ENCODE results near the gene NPEPL1.

NPEPL1 gene

DNA sequence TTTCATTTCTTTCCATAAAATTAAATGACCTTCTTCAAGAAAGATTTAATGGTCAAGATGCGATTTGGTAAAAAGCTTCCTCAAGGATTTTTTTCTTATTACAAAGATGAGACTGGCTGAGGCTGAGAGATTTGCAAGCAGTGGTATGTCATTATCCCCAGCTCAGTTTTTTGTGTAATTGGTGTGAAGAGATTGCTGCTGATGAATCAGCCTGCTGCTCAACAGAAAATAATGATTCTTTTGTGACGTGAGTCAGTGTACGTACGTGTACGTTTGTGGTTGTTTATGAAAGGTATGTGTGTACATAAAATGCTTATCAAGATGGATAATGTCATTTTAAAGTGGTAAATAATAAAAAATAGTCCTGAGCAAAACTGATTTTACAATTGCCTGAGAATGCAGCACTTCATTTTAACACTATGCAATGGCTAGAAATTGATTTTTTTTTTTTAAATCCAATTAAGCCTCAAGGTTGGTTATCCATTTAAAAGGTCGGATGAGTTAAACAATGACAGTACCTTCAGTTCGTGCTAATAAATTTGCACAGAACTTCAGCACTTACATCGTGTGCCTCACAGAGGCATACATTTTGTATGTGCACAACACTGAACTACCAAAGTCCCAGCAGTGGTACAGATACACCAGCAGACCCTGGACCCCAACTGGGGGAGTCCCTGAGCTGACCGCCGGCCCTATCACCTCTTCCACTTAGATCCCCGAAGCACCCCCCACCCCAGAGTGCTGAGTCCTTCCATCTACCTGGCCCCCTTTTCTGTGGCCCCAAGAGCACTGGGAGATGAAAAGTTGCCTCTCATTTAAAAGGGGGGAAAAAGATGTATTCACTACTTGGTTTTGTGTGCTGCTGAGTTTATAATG is 9.7 kb upstream of the NPEPL1 start:
- DNase-seq (ENCODE audit: low read depth, low spot score), result no peak

- DNase-seq (ENCODE audit: low read depth, low spot score), result no peak
Observed at GRCh38 chr20:58684291-58684690, 8.3 kb upstream of the NPEPL1 start.

DNA sequence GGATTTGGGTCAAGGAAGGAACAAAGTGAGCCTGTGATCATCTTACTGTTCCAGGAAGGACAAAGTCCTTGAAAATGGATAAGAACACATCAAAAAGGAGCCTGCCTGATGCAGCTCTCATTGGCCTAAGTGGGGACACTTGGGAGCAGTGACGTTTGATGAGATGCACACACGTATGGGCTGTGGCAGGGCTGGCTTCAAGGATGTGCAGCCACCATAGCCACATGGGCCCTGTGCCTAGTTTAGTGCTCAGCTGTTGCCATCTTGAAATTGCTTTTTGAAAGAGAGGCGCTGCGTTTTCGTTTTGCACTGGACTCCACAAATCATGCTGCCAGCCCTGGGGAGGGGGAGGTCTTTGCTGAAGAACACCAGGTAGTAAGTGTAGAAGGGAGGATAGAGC is 6.6 kb upstream of the NPEPL1 start:
- DNase-seq (ENCODE audit: low read depth, low spot score), result no peak

- DNase-seq (ENCODE audit: low read depth, low spot score), result no peak
Observed at GRCh38 chr20:58688414-58688813, 4.2 kb upstream of the NPEPL1 start.

DNA sequence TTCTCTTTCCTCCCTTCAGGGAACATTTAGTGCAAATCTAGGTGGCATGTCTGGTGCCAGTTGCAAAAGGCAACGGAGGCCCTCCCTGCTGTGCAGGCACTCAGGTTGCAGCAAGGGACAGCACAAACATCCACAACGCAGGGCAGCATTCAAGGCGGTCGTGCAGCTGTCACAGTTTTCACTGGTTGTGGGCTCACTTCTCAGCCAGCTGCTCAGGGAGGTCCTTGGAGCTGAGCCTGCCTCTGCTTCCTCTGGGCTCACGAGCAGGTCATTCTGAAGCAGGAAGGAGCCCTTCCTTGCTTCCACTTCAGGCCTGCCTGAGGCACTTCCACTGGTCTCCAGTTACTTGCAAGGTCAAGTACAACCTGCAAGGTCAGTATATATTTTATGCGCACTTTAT is 3.8 kb upstream of the NPEPL1 start:
- no peak for DNase-seq (ENCODE audit: low read depth, low spot score)

DNA sequence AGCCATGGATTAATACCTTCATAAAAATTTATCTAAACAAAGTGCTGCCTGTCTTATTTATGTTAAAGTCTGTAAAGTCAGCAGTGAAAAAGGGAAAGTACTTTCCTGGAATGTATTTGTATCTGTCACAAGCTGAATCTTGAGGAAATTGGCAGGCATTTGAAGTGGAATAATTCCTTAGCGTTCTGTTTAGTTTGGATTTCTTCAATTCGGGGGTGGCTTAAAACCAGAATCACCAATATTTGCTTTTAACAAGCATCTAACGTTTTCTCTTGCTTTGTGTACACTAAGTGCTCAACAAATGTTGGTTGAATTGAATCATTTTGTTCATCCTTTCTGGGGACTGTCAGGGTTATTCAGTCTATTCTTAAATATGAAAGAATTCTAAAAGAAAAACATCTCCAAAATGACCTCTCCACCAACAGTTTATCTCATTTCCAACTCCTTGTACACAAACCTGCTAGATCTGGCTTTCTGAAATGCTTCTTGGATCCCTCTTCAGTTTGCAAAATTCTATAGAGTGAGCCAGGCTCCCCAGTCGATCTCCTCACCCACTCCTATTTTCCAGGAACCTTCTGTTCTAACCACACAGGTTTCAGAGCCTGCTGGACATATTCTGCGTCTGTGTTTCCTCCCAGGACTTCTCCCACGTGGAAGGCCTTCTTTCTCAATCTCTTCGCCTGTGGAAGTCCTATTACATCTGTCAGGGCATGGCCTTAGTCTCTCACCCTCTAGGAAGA is 2.0 kb upstream of the NPEPL1 start:
- no peak for DNase-seq (ENCODE audit: low read depth, low spot score)

DNA sequence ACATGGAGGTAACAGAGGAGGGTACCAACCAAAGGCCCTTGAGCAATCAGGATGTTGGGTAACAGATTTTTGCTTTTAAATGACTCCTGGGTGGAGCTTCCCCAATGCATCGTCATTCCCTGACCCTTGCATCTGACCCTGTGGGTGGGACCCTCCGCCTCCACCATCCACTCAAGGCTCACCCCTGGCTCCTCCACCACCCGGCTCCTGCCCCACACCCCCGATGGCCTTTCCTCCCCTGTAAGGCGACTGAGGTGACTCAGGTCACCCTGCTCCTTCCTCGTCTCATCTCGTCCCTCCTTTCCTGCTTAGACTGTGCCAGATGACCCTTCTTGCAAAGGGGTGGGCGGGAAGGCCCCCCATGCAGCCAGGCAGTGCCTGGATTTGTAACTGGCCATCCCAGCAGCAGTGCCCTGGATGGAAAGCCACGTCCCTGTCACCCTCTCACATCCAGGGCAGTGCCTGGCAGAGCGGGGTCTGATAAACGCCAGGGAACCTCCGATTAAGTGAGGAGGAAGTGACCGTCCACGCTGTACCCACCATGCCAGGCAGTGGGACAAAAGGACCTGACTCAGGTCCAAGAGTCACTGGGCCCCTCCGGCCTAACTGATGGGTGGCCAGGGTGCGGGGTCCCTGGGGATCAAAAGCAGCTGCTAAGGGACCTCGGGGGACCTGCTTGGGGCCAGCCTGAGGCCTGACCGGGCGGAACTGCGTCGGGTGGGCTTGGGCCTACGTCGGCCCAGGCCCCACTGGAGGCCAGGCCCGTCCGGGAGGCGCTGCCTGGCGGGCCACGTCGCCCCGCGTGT is 624 bp upstream of the NPEPL1 start:
- no peak for DNase-seq (ENCODE audit: low read depth, low spot score)

GRCh38 chr20:58693226-58694006 is 816 bp downstream of the NPEPL1 start:
- no peak for DNase-seq (ENCODE audit: low read depth, low spot score)

DNA sequence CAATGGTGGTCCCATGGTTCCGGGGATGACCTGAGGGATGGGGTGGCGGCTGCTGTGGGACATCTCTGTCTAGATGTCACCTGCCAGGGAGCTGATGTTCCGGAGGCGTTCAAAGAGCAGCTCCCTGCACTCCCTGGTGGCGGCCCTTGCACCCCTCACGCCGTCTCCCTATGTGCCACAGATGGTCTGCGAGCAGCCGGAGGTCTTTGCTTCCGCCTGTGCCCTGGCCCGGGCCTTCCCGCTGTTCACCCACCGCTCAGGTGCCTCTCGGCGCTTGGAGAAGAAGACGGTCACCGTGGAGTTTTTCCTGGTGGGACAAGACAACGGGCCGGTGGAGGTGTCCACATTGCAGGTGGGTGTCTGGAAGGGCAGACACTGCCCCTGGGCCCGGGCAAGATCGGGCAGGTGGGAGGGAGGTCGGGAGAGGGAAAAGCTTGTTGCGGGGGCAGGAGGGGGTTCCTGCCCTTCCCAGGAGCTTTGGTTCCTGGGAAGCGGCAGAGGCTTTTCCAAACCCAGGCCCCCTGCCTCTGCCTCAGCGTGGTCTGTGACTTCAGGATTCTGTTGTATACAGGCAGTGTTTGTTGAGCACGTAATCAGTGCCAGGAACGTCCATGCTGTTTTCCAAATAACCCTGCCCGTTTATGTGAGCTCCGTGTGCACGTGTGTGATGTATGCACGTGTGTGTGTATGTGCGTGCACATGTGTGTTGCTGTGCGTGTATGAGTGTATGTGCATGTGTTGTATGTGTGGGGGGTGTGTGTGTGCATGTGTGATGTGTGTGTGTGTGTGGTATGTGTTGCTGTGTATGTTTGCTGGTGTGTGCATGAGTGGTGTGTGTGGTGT is 1.9 kb downstream of the NPEPL1 start:
- no peak for DNase-seq (ENCODE audit: low read depth, low spot score)

DNA sequence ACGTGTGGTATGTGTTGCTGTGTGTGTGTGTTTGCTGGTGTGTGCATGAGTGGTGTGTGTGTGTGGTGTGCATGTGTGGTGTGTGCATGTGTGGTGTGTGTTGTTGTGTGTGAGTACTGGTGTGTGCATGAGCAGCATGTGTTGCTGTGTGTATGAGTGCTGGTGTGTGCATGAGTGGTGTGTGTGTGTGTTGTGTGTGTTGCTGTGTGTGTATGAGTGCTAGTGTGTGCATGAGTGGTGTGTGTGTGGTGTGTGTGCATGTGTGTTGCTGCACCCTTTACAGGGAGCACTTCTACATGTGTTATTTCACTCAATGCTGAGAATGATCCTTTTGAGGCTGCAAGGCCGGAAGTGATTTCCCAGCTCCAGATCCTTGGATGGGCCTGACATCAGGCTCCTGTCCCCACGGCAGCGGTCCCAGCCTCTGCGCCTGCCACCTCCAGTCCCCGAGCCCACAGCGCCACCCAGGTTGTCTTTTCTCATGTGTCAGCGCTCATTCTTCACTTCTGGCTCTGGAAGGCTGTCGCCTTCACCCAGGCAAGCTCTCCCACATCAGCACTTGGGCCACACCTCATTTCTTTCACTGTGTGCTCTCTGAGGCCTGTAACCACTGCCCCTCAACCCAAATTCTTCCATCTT is 2.6 kb downstream of the NPEPL1 start:
- DNase-seq (ENCODE audit: low read depth, low spot score), result no peak

DNA sequence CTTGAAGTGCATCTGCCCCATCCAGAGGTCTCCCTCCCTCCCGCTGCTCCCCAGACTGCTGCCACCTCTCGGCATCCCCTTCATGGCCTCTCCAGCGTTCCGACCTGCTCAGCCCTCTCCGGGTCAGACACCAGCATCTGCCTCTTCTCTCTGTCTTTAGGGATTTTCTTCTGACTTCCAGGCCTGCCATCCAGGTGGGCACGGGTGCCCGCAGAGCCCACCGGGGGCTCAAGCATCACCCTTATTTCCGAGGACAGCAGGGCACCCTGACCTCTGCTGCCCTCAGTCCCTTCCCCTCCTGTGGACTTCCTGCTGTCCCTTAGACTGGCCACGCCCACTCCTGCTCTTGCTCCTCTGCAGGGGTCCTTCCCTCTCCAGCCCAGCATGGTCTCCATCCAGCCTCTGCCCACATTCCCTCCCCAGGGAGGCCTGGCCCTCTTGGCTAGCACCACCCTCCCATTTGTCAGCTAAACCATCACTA is 3.3 kb downstream of the NPEPL1 start:
- no peak for DNase-seq (ENCODE audit: low read depth, low spot score)

DNA sequence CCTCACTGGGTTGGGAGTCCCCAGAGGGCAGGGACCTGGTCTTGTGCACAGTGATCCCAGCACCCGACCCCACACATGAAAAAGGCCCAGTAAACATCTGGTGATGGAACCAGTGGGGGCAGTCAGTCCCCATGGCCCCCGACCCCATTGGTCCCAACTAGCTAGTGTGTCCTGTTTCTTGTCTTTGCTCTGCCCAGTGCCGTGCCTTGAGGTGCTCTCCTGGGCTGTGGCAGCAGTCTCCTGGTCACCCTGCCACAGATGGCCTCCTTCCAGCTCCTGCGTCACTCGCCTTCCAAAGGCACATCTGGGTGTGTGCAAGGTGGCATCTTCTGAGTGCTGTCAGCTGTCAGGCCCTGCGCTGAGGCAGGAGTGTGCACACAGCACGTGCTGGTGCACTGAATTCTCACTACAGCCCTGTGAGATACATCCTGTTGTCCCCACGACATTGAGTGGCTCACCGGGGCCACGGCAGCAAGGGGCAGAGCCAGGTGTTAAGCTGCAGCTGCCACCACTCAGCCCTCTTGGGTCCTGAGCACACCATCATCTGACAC is 3.9 kb downstream of the NPEPL1 start:
- DNase-seq (ENCODE audit: low read depth, low spot score), result no peak

DNA sequence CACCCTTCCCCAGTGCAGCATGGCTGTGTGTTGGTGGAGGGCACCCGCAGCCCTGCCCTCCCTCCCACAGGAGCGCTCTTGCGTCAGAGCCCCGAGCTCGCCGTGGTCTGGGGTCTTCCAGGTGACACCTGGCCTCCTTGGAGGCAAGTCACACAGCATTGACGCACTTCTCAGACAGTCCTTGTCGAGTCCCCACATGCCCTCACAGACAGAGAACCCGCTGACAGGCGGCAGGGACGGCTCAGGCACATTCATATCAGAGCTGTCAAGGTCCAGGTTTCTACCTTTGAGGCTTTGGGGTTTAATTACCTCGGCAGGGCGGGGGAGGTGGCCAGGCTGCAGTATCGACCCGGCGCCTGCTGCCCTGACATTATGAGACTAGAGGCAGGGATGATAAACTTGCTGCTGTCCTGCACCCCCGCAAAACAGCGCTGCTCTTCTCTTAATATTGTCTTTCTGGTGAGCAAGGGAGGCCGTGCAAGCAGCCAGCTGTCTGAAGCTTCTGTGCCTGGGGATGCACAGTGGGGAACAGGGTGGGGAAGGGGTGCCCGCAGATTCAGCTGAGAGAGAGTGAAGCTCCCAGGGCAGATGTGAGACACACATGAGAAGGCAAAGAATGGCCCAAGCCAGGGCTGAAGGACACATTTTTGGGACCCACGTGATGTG is 4.7 kb downstream of the NPEPL1 start:
- DNase-seq (ENCODE audit: low read depth, low spot score), result no peak

DNA sequence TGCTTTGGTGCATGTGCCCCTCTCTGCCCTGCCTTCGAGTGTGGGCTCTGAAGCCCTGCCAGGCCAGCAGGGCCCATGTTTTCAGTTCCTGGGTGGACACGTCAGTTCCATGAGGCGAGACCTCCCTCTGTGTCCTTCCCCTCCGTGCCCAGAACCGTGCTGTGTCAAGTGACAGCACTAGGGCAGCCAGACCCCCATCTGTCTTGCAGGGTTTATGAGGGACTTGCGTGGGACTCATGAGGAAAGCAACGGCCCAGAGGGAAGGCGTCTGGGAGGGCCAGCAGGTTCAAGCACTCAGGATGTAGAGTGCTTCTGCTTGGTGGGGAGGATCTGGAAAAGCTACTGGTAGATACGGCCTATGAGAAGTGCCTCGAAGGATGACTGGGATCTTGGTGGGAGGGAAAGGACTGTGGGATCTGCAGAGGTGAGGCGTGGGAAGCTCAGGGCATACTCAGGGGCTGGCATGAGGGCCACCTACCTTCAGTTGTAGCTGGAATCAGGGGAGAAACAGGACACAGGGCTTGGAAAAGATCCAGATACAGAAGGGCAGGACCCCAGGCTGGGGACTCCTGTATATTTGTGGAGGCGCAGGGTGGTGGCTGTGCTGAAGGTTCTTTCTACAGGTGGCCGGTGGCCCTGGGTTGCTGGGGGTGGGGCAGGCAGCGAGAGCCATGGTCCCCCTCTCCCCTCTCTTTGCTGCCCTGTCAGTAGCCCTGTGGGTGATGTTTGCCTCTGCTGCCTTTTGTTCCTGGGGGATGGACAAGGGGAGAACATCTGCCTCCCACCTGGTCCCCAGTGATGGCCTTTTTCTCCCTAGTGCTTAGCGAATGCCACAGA is 5.5 kb downstream of the NPEPL1 start:
- no peak for DNase-seq (ENCODE audit: low read depth, low spot score)

GRCh38 chr20:58698741-58699622 is 6.4 kb downstream of the NPEPL1 start:
- no peak for DNase-seq (ENCODE audit: low read depth, low spot score)

- no peak for DNase-seq (ENCODE audit: low read depth, low spot score)
Observed at GRCh38 chr20:58699623-58700107, 7.1 kb downstream of the NPEPL1 start.

Measured in smooth muscle cell of the brain vasculature (primary cell).